GM18520 (cell line): ENCODE data around the gene RRP9.
"Not testable (repeated sequence)": the region's sequence is repeated elsewhere in the genome, so short reads cannot be mapped to it uniquely, and the experiment has no call there.

ENCODE experiments used
- ATAC-seq: cut with Tn5 transposase; IDR thresholded peaks from one replicate; pipeline ENCODE4 v1.9.1; 2021; ENCODE audit not compliant: unreplicated experiment

The RRP9 gene

GRCh38 chr3:51938780-51939425 is 2.8 kb downstream of the RRP9 start:
- ATAC-seq, result no peak

- no peak for ATAC-seq
Observed at GRCh38 chr3:51937611-51938450, 3.9 kb downstream of the RRP9 start.

DNA sequence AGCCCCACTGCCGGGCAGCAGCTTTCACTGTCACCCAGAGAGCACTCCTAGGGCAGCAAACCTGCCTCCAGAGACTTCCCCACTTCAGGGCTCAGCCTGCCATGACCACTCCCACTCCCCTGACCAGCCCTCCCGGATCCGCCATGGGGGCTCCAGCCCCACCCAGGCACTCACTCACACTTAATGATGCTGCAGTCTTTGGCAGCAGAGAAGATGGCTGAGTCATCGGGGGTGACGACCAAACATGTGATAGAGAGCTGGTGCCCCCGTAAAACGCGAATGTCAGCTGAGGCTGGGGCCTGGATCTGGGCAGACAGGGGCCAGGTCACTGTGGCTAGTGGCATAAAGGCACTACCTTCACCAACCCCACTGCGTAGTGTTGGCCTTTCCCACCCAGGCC is 4.7 kb downstream of the RRP9 start:
- no peak for ATAC-seq

- no peak for ATAC-seq
Observed at GRCh38 chr3:51935886-51936755, 5.6 kb downstream of the RRP9 start.

- no peak for ATAC-seq
Observed at GRCh38 chr3:51934991-51935885, 6.5 kb downstream of the RRP9 start.

- ATAC-seq, result no peak
Observed at GRCh38 chr3:51934139-51934850, 7.4 kb downstream of the RRP9 start.

- ATAC-seq, result no peak
Observed at GRCh38 chr3:51933471-51934138, 8.1 kb downstream of the RRP9 start.

DNA sequence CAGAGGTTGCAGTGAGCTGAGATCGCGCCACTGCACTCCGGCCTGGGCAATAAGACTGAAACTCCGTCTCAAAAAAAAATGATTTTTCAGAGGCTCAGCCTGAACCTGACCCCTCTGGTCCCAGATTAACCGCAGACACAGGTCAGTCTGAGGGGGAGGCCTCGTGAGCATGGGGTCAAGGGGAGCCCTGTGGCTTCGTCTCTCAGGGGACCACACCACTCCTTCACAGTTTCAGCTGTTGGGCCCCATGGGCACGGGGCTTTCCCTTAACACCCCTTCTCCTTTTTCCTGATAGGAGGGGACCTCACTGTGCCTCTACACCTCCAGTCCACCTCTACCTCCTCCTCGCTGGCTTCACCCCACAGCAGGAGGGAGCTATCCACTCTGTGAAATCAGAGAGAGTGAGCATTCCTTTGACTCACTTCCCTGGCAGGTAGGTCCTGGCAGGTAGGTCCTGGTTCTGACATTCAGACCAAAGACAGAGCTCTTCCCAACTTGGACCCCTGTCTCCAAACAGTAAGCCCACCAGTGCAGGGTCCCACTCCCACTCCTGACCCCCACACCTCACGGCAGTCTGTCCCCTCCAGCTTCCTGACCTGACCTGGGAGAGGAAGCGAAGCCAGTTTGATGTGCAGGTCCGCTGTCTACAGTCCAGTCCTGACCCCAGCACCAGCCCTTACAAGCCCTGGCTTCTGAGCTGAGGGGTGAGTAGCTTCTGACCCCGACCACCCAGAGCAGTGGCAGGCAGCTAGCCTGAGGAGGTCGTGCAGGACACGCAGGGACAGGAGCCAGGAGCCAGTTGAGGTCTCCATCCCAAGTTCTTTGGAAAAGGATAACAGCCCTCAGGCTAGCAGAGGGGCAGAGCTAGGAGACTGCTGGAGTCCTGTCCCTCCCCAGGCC is 9.0 kb downstream of the RRP9 start:
- no peak for ATAC-seq

GRCh38 chr3:51931756-51932155 is 9.9 kb downstream of the RRP9 start:
- no peak for ATAC-seq

GRCh38 chr3:51930439-51930838 is 11.3 kb downstream of the RRP9 start:
- ATAC-seq, result no peak

- no peak for ATAC-seq
Observed at GRCh38 chr3:51929420-51930003, 12.2 kb downstream of the RRP9 start.

GRCh38 chr3:51928981-51929380 is 12.7 kb downstream of the RRP9 start:
- not testable (repeated sequence) for ATAC-seq

- ATAC-seq, result no peak
Observed at GRCh38 chr3:51928438-51928837, 13.3 kb downstream of the RRP9 start.

- ATAC-seq, result no peak
Observed at GRCh38 chr3:51927061-51927977, 14.4 kb downstream of the RRP9 start.

DNA sequence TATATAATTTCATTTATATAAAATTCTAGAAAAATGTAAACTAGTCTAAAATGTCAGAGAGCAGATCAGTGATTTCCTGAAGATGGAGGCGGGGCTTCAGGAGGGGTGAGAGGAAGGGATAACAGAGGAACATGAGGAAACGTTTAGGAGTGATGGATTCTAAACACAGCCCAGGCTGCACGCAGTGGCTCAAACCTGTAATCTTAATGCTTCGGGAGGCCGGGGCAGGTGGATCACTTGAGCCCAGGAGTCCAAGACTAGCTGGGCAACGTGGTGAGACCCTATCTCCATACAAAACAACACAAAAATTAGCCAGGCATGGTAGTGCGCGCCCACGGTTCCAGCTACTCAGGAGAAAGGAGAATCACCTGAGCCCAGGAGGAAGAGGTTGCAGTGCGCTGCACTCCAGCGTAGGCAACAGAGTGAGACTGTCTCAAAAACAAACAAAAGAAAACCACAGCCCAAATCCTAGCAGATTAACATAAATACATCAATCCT is 20.6 kb downstream of the RRP9 start:
- no peak for ATAC-seq

DNA sequence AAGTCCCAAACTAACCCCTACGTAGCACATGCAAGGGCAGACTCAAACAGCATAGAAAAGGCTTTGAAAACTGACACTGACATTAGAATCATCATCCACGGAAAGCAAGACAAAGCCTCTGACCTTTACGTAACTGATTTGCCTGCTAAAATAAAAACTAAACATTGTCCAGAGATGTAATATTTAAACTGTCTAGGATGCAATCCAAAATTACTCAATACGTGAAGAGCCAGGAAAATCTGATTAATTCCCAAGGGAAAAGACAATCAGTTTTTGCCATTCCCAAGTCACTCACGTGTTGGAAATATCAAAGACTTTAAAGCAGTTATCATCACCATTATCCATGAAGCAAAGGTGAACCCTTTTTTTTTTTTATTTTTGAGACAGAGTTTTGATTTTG is 25.3 kb downstream of the RRP9 start:
- ATAC-seq, result no peak

- ATAC-seq, result no peak
Observed at GRCh38 chr3:51908026-51908425, 33.7 kb downstream of the RRP9 start.
